ENCODE measurements around the gene CDH13.

- TF ChIP-seq CTCF (IDR thresholded peaks at IDR 0.05; ENCODE audit: low read length) = no peak
- TF ChIP-seq EZH2 (optimal IDR thresholded peaks at IDR 0.05; ENCODE audit: low read depth, low read length) = no peak
- no peak for TF ChIP-seq EZH2phosphoT487 (IDR thresholded peaks at IDR 0.05; ENCODE audit: low read length)
Observed at GRCh38 chr16:82612263-82612662, 14.5 kb upstream of the CDH13 start.
